ENCODE results near the gene KLHL6. TPM values are rescaled to one million over a fixed set of nuclear protein-coding genes. Genes with fewer than 3 reads are reported as not detected.

Gene KLHL6
- total RNA-seq, 1 experiment from 2014 or later, result 0.03 TPM

- Histone ChIP-seq H3K36me3 (ENCODE audit: control insufficient read depth, insufficient read depth, low read length) (no peaks in the 10 kb centered on the region), H3K4me1 (ENCODE audit: control insufficient read depth, insufficient read depth, low read length) (no peaks in the 10 kb centered on the region), H3K4me3 (ENCODE audit: low read depth in 2 of 2, low read length in 2 of 2) (no peak overlapping the region), H3K9me3 (ENCODE audit: control insufficient read depth, insufficient read depth, low read depth, low read length) (no peaks in the 10 kb centered on the region), H3K27me3 (ENCODE audit: control insufficient read depth, insufficient read depth, low read length) (no peaks in the 10 kb centered on the region), H3K27ac (ENCODE audit: low read length) (no peak overlapping the region)
- ChIA-PET CTCF (no interaction called here), POLR2A (no interaction called here)
- intact Hi-C loops (cut with micrococcal nuclease; ENCODE audit: unreplicated experiment), result loop anchor here (5.0 kb wide), 1 partner anchor 266 kb away; no protein-coding TSS in a partner anchor
- DNase-seq (ENCODE audit: low read depth, low spot score) (no peak), ATAC-seq (no peak)
- TF ChIP-seq REST (IDR thresholded peaks at IDR 0.05; ENCODE audit: insufficient read depth in 1 of 2, low read depth in 2 of 2, low read length in 1 of 2) (no peak), SIN3A (IDR thresholded peaks at IDR 0.05; ENCODE audit: borderline replicate concordance, insufficient read depth, low read depth, low read length) (no peak), TCF7L2 (IDR thresholded peaks at IDR 0.05; ENCODE audit: low read depth, low read length) (no peak), POLR2AphosphoS5 (IDR thresholded peaks at IDR 0.05; ENCODE audit: low read depth, low read length) (no peak)
- TF ChIP-seq, protein P1, sequence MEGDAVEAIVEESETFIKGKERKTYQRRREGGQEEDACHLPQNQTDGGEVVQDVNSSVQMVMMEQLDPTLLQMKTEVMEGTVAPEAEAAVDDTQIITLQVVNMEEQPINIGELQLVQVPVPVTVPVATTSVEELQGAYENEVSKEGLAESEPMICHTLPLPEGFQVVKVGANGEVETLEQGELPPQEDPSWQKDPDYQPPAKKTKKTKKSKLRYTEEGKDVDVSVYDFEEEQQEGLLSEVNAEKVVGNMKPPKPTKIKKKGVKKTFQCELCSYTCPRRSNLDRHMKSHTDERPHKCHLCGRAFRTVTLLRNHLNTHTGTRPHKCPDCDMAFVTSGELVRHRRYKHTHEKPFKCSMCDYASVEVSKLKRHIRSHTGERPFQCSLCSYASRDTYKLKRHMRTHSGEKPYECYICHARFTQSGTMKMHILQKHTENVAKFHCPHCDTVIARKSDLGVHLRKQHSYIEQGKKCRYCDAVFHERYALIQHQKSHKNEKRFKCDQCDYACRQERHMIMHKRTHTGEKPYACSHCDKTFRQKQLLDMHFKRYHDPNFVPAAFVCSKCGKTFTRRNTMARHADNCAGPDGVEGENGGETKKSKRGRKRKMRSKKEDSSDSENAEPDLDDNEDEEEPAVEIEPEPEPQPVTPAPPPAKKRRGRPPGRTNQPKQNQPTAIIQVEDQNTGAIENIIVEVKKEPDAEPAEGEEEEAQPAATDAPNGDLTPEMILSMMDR (IDR thresholded peaks at IDR 0.05), result no peak
- in situ Hi-C loops (cut with HindIII; ENCODE audit: low pct_unique_long_range_greater_than_20kb, low sequenced_read_pairs), result no loop called here
- no TSS peak for BruUV-seq (replicated peaks)
These were observed 54.4 kb downstream of the KLHL6 start for GRCh38 chr3:183500981-183501704.

- ChIA-PET POLR2A (no interaction called here), CTCF (no interaction called here)
- DNase-seq (ENCODE audit: low read depth, low spot score), result no peak
- TF ChIP-seq, protein P1 (IDR thresholded peaks at IDR 0.05), result no peak
- TF ChIP-seq POLR2AphosphoS5 (IDR thresholded peaks at IDR 0.05; ENCODE audit: low read depth, low read length), result no peak
- TF ChIP-seq REST (IDR thresholded peaks at IDR 0.05; ENCODE audit: insufficient read depth in 1 of 2, low read depth in 2 of 2, low read length in 1 of 2), result no peak
- no peak for TF ChIP-seq SIN3A (IDR thresholded peaks at IDR 0.05; ENCODE audit: borderline replicate concordance, insufficient read depth, low read depth, low read length)
- no peak for TF ChIP-seq TCF7L2 (IDR thresholded peaks at IDR 0.05; ENCODE audit: low read depth, low read length)
- Histone ChIP-seq H3K27ac (ENCODE audit: low read length) (no peak overlapping the region), H3K27me3 (ENCODE audit: control insufficient read depth, insufficient read depth, low read length) (no peaks in the 10 kb centered on the region), H3K4me1 (ENCODE audit: control insufficient read depth, insufficient read depth, low read length) (no peaks in the 10 kb centered on the region), H3K9me3 (ENCODE audit: control insufficient read depth, insufficient read depth, low read depth, low read length) (no peaks in the 10 kb centered on the region), H3K4me3 (ENCODE audit: low read depth in 2 of 2, low read length in 2 of 2) (no peak overlapping the region), H3K36me3 (ENCODE audit: control insufficient read depth, insufficient read depth, low read length) (no peaks in the 10 kb centered on the region)
- BruUV-seq (replicated peaks), result no TSS peak
- intact Hi-C loops (cut with micrococcal nuclease; ENCODE audit: unreplicated experiment) (loop anchor here (5.0 kb wide), 1 partner anchor 267 kb away; no protein-coding TSS in a partner anchor), in situ Hi-C loops (cut with HindIII; ENCODE audit: low pct_unique_long_range_greater_than_20kb, low sequenced_read_pairs) (no loop called here)
- ATAC-seq, result no peak
These were observed 55.2 kb downstream of the KLHL6 start for GRCh38 chr3:183500319-183500718.
